Gastrocnemius medialis (tissue), 4 donors: ENCODE measurements around the gene MANSC4. TPM values are rescaled to one million over a fixed set of nuclear protein-coding genes. Genes with fewer than 3 reads are reported as not detected.

ENCODE experiments used
- ATAC-seq, 2 donors: fragments of 150-250 bp; one replicate each; pipeline ENCODE4 v1.9.1; 2016
- DNase-seq, 2 donors: peaks; one replicate each; pipeline ENCODE4 v3.0.0-alpha.2; 2019
- H3K27ac ChIP-seq, 4 donors: fragments of 200-600 bp; sonication (generic); 1 replicate in 1 of 4; 2 replicates in 3 of 4; pipeline ENCODE4 v1.5.1; 2016 to 2018; ENCODE audit warnings: mild to moderate bottlenecking in 2 of 4, moderate library complexity in 1 of 4
- H3K27me3 ChIP-seq, 3 donors: fragments of 200-600 bp; sonication (generic) in 2 of 3; 1 replicate in 1 of 3; 2 replicates in 2 of 3; pipeline versions ENCODE4 v1.5.1 to v1.6.0; 2016 to 2019; ENCODE audit warnings: mild to moderate bottlenecking in 1 of 3, moderate library complexity in 1 of 3
- H3K36me3 ChIP-seq, 2 donors: fragments of 200-600 bp; sonication (generic) in 1 of 2; one replicate each; pipeline ENCODE4 v1.5.1; 2017 to 2018
- H3K4me1 ChIP-seq, 2 donors: fragments of 200-600 bp; sonication (generic) in 1 of 2; one replicate each; pipeline ENCODE4 v1.5.1; 2016 to 2017; ENCODE audit warnings: mild to moderate bottlenecking in 2 of 2
- H3K4me3 ChIP-seq, 4 donors: fragments of 200-600 bp; sonication (generic) in 3 of 4; 1 replicate in 1 of 4; 2 replicates in 3 of 4; pipeline ENCODE4 v1.5.1; 2016 to 2019; ENCODE audit warnings: mild to moderate bottlenecking in 2 of 4
- H3K9me3 ChIP-seq, 3 donors: fragments of 200-600 bp; sonication (generic) in 2 of 3; 1 replicate in 1 of 3; 2 replicates in 2 of 3; pipeline ENCODE4 v1.5.1; 2016 to 2019
- CTCF ChIP-seq, 5 experiments: fragments of 450-650 bp in 3 of 5; fragments of 200-600 bp in 2 of 5; sonication (generic) in 2 of 5; IDR thresholded peaks in 4 of 5; conservative IDR thresholded peaks in 1 of 5; 1 replicate in 4 of 5; 2 replicates in 1 of 5; pipeline ENCODE4 v1.5.1; 2016 to 2019; ENCODE audit warnings: antibody characterized with exemption in 5 of 5, mild to moderate bottlenecking in 3 of 5, moderate library complexity in 3 of 5
- POLR2A ChIP-seq, 2 donors: fragments of 450-650 bp; IDR thresholded peaks; one replicate each; pipeline ENCODE4 v1.6.1; 2017; ENCODE audit warnings: antibody characterized with exemption in 2 of 2, mild to moderate bottlenecking in 2 of 2, moderate library complexity in 2 of 2
- in situ Hi-C, 4 donors: fragments of 200-750 bp; cut with MboI; loops; one replicate each; pipeline versions ENCODE4 v1.15.0 to v1.8.0; 2017; ENCODE audit warnings: low sequenced_read_pairs in 4 of 4
- intact Hi-C: fragments of 100-400 bp; cut with DNase I; formaldehyde crosslinking; loops from one replicate; pipeline ENCODE4 v1.15.1; 2023; ENCODE audit warnings: low total_unique reads
- total RNA-seq, 4 donors: library from RNA; depleted of rRNA; stranded (reverse); fragments of >200 nt; gene quantifications; one replicate each; pipeline versions ENCODE4 v1.1.0 to v1.2.3, GENCODE V29; 2016

Gene MANSC4
- not detected for total RNA-seq

GRCh38 chr12:27779920-27780611 is at the start of gene MANSC4, which contains the start of gene KLHL42:
MANSC4 (minus strand) TSS chr12:27780236; CDS start chr12:27771276, 8,960 bp downstream.
KLHL42 (plus strand) TSS chr12:27780233; CDS start chr12:27780331, 98 bp downstream.
- ATAC-seq: peak; percentile 82 to 86
- Histone ChIP-seq H3K27ac (peak within 1 kb of the TSS; percentile 66 to 83 (median 82)), H3K27me3 (no peaks in the 10 kb centered on the region), H3K9me3 (no peaks in the 10 kb centered on the region), H3K4me3 (peak within 1 kb of the TSS; percentile 62 to 86 (median 79)), H3K4me1 (peaks cover 12 to 18% of the 10 kb centered on the region in 2 donors), H3K36me3 (no peaks in the 10 kb centered on the region)
- TF ChIP-seq POLR2A (IDR thresholded peaks at IDR 0.05) (peak; percentile 0 to 28), CTCF (IDR thresholded peaks at IDR 0.05 in 4 of 5, conservative IDR thresholded peaks at IDR 0.05 in 1 of 5) (peak in 1 of 5 experiments; percentile 20)
- in situ Hi-C loops (no loop called here), intact Hi-C loops (loop anchor here (2.0 to 5.0 kb wide), 2 partner anchors 41 to 68 kb away; partner anchors contain the start of gene MRPS35)
- peak; percentile 27 to 41 for DNase-seq

GRCh38 chr12:27828196-27828595 is 48.2 kb upstream of the MANSC4 start:
- intact Hi-C loops (no loop called here), in situ Hi-C loops (no loop called here)
- Histone ChIP-seq H3K27me3 (no peaks in the 10 kb centered on the region), H3K4me3 (no peak overlapping the region), H3K27ac (no peak overlapping the region), H3K9me3 (no peaks in the 10 kb centered on the region), H3K4me1 (no peaks in the 10 kb centered on the region), H3K36me3 (no peaks in the 10 kb centered on the region)
- DNase-seq (no peak), ATAC-seq (no peak)
- TF ChIP-seq POLR2A (IDR thresholded peaks at IDR 0.05): no peak

- no peak for ATAC-seq
- no peaks in the 10 kb centered on the region for H3K27me3 ChIP-seq
- intact Hi-C loops: no loop called here
- no peaks in the 10 kb centered on the region for H3K4me1 ChIP-seq
- DNase-seq: no peak
- no peak overlapping the region for H3K4me3 ChIP-seq
- no peak overlapping the region for H3K27ac ChIP-seq
- H3K9me3 ChIP-seq: no peaks in the 10 kb centered on the region
- H3K36me3 ChIP-seq: no peaks in the 10 kb centered on the region
- TF ChIP-seq POLR2A (IDR thresholded peaks at IDR 0.05) (no peak), CTCF (IDR thresholded peaks at IDR 0.05 in 4 of 5, conservative IDR thresholded peaks at IDR 0.05 in 1 of 5) (no peak)
- in situ Hi-C loops: no loop called here
Measured at GRCh38 chr12:27826076-27826475, 46.0 kb upstream of the MANSC4 start.

GRCh38 chr12:27824126-27824842 is 44.2 kb upstream of the MANSC4 start:
- intact Hi-C loops (loop anchor here (5.0 kb wide), 2 partner anchors 92 to 118 kb away; no protein-coding TSS in a partner anchor), in situ Hi-C loops (no loop called here)

More at GRCh38 chr12:27824126-27824842, 44.2 kb upstream of the MANSC4 start:
- H3K4me1 ChIP-seq: no peaks in the 10 kb centered on the region
- no peak overlapping the region for H3K27ac ChIP-seq
- TF ChIP-seq POLR2A (IDR thresholded peaks at IDR 0.05) (no peak), CTCF (IDR thresholded peaks at IDR 0.05 in 4 of 5, conservative IDR thresholded peaks at IDR 0.05 in 1 of 5) (no peak)
- no peaks in the 10 kb centered on the region for H3K9me3 ChIP-seq
- no peak overlapping the region for H3K4me3 ChIP-seq
- no peak for ATAC-seq
- no peak for DNase-seq
- no peaks in the 10 kb centered on the region for H3K36me3 ChIP-seq
- no peaks in the 10 kb centered on the region for H3K27me3 ChIP-seq
